ENCODE results near the gene B3GALT4.

B3GALT4 gene

DNA sequence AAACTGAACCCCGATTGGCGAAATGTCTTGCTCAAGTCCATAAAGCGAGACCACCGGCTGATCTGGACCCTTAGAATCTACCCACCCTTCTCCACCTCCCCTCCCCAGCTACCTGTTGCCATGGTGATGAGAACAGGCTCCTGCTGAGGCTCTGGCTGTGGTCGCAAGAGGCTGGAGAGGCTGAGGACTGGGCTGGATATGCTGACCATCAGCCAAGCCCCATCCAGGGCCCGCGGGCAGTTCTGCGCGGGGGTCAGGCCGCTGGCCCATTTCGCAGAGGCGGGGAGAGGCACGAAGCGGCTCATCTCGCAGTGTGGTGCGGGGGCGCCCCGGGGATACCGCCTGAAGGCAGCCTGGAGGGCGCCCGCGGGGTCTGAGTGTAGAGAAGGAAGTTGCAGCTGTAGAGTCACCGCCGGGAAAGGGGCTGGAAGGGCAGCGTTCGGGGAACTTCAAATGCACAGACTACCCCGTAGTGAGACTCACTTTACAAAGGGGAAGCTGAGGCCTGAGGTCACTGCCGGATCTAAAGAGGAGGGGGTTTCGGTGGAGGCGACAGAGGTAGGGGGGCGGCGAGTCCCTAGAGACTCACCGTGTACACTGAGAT is 36.3 kb downstream of the B3GALT4 start:
- Histone ChIP-seq H3K4me3 (ENCODE audit: low read length) (peak overlapping the region; percentile 94), H3K27me3 (replicated peaks; ENCODE audit: insufficient read depth, low read length) (no peaks in the 10 kb centered on the region), H3K9me3 (replicated peaks; ENCODE audit: insufficient read depth, low read length) (no peaks in the 10 kb centered on the region), H3K9me2 (replicated peaks; ENCODE audit: insufficient read depth, low read length) (no peaks in the 10 kb centered on the region), H3K27ac (ENCODE audit: low read length) (peak overlapping the region; percentile 99), H2AFZ (ENCODE audit: low read length) (peak overlapping the region; percentile 75; the same call in 1 of the 2 replicates), H3F3A (ENCODE audit: insufficient read depth, low read length) (peaks cover 37% of the 10 kb centered on the region), H3K36me3 (replicated peaks; ENCODE audit: insufficient read depth, low read length) (no peaks in the 10 kb centered on the region; the same call in 1 of the 2 replicates), H3K4me1 (ENCODE audit: low read length) (peaks cover 23% of the 10 kb centered on the region), H3K79me2 (ENCODE audit: low read length) (peaks cover 86% of the 10 kb centered on the region), H3K9ac (ENCODE audit: low read length) (peak overlapping the region; percentile 90), H4K20me1 (ENCODE audit: insufficient read depth, low read length) (0 out of 2 replicates have a peak, but pooled peaks cover 7% of the 10 kb centered on the region), H3K4me2 (ENCODE audit: low read depth, low read length) (peak overlapping the region; percentile 80)
- peak; percentile 26 for DNase-seq
- TF ChIP-seq EZH2phosphoT487 (IDR thresholded peaks at IDR 0.05; ENCODE audit: low read length) (no peak), EZH2 (optimal IDR thresholded peaks at IDR 0.05; ENCODE audit: low read depth, low read length) (no peak)
- TF ChIP-seq, protein P1, sequence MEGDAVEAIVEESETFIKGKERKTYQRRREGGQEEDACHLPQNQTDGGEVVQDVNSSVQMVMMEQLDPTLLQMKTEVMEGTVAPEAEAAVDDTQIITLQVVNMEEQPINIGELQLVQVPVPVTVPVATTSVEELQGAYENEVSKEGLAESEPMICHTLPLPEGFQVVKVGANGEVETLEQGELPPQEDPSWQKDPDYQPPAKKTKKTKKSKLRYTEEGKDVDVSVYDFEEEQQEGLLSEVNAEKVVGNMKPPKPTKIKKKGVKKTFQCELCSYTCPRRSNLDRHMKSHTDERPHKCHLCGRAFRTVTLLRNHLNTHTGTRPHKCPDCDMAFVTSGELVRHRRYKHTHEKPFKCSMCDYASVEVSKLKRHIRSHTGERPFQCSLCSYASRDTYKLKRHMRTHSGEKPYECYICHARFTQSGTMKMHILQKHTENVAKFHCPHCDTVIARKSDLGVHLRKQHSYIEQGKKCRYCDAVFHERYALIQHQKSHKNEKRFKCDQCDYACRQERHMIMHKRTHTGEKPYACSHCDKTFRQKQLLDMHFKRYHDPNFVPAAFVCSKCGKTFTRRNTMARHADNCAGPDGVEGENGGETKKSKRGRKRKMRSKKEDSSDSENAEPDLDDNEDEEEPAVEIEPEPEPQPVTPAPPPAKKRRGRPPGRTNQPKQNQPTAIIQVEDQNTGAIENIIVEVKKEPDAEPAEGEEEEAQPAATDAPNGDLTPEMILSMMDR (IDR thresholded peaks at IDR 0.05; ENCODE audit: low read length), result no peak

DNA sequence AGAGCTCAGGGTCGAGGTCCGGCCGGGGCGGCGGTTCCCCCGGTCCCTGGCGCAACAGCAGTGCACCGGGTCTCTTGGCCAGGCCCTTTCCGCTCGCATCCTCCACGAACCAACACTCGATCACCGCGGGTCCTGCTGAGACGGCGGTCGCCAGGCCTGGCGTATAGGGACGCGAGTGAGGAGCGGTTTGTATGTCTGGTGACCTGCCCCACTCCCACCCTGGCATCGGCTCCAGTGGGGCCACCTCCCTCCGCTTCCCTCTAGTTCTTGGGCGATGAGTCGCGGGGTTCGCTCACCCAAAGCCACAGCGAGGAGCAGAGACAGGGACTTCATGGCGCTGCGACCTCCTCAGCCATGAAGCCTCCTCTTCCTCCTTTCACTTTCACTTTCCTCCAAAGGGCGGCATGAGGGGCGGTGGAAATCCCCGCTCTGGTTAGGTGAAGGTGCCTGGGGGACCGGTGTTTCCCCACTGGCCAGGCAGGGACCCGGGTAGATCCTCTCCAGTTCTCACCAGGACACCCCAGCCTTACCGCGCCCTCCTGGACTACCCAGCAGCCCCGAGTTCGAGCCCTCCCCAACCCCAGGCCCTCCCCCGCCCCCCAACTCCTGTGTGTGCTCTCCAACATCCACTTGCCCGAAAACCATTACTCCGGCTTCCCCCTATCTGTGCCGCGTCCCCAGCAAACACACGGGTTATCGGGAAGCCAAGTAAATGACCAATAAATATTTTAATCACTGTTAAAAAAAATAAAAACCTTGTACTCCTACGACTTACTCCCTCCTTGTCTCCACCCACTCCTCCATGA is 37.0 kb downstream of the B3GALT4 start, which contains the start of gene TAPBP:
TSS of gene TAPBP (minus strand) at position 370 of the 806 bp plus-strand sequence. CDS start at position 333, 37 bp downstream.
- H3K9ac ChIP-seq (ENCODE audit: low read length), result peak within 1 kb of the TSS; percentile 90
- H3K4me3 ChIP-seq (ENCODE audit: low read length), result peak within 1 kb of the TSS; percentile 94
- no peaks in the 10 kb centered on the region for H3K9me2 ChIP-seq (replicated peaks; ENCODE audit: insufficient read depth, low read length)
- peaks cover 28% of the 10 kb centered on the region for H3K4me1 ChIP-seq (ENCODE audit: low read length)
- H3K27me3 ChIP-seq (replicated peaks; ENCODE audit: insufficient read depth, low read length), result no peaks in the 10 kb centered on the region
- TF ChIP-seq EZH2phosphoT487 (IDR thresholded peaks at IDR 0.05; ENCODE audit: low read length), result no peak
- no peak for TF ChIP-seq EZH2 (optimal IDR thresholded peaks at IDR 0.05; ENCODE audit: low read depth, low read length)
- TF ChIP-seq, protein P1 (IDR thresholded peaks at IDR 0.05; ENCODE audit: low read length), result no peak
- H3F3A ChIP-seq (ENCODE audit: insufficient read depth, low read length), result peaks cover 44% of the 10 kb centered on the region
- DNase-seq, result peak; percentile 87
- H3K9me3 ChIP-seq (replicated peaks; ENCODE audit: insufficient read depth, low read length), result no peaks in the 10 kb centered on the region
- peaks cover 81% of the 10 kb centered on the region for H3K79me2 ChIP-seq (ENCODE audit: low read length)
- H3K36me3 ChIP-seq (replicated peaks; ENCODE audit: insufficient read depth, low read length), result no peaks in the 10 kb centered on the region; the same call in 1 of the 2 replicates
- H4K20me1 ChIP-seq (ENCODE audit: insufficient read depth, low read length), result 0 out of 2 replicates have a peak, but pooled peaks cover 7% of the 10 kb centered on the region
- peak within 1 kb of the TSS; percentile 75 for H2AFZ ChIP-seq (ENCODE audit: low read length)
- peak within 1 kb of the TSS; percentile 99 for H3K27ac ChIP-seq (ENCODE audit: low read length)
- peak within 1 kb of the TSS; percentile 80 for H3K4me2 ChIP-seq (ENCODE audit: low read depth, low read length)

DNA sequence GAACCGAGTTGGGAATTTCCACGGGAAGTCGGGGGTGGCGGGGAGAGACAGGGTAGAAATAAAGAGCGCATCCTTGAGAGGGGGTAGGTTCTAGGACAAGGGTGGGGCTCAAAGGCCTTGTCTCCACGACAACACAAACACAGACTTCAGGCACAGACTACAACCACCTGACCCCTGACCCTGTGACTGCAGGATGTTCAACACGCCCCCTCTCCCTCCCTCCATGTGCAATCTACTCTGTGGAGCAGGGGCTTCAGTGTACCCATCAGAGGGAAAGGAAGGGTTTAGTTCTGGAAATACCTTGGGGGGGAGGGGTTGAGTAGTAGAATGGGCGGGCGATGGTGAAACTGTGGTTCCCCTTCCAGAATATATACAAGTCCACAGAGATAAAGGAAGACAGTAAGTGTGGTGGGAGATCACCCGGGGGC is 37.6 kb downstream of the B3GALT4 start:
- Histone ChIP-seq H3K4me2 (ENCODE audit: low read depth, low read length) (peak overlapping the region; percentile 80), H3F3A (ENCODE audit: insufficient read depth, low read length) (peaks cover 44% of the 10 kb centered on the region), H3K4me3 (ENCODE audit: low read length) (peak overlapping the region; percentile 94), H3K4me1 (ENCODE audit: low read length) (peaks cover 34% of the 10 kb centered on the region), H3K27ac (ENCODE audit: low read length) (peak overlapping the region; percentile 99), H3K9me2 (replicated peaks; ENCODE audit: insufficient read depth, low read length) (no peaks in the 10 kb centered on the region), H3K79me2 (ENCODE audit: low read length) (peaks cover 81% of the 10 kb centered on the region), H4K20me1 (ENCODE audit: insufficient read depth, low read length) (0 out of 2 replicates have a peak, but pooled peaks cover 7% of the 10 kb centered on the region), H3K36me3 (replicated peaks; ENCODE audit: insufficient read depth, low read length) (no peaks in the 10 kb centered on the region; the same call in 1 of the 2 replicates), H3K27me3 (replicated peaks; ENCODE audit: insufficient read depth, low read length) (no peaks in the 10 kb centered on the region), H3K9me3 (replicated peaks; ENCODE audit: insufficient read depth, low read length) (no peaks in the 10 kb centered on the region), H3K9ac (ENCODE audit: low read length) (peak overlapping the region; percentile 90), H2AFZ (ENCODE audit: low read length) (peak overlapping the region; percentile 36)
- peak; percentile 56 for DNase-seq
- TF ChIP-seq, protein P1 (IDR thresholded peaks at IDR 0.05; ENCODE audit: low read length), result no peak
- TF ChIP-seq EZH2phosphoT487 (IDR thresholded peaks at IDR 0.05; ENCODE audit: low read length), result no peak
- no peak for TF ChIP-seq EZH2 (optimal IDR thresholded peaks at IDR 0.05; ENCODE audit: low read depth, low read length)
